H1 (cell line): Measurements from ENCODE around the gene SLC9A7.

Experiments
- CTCF ChIP-seq, 3 experiments: IDR thresholded peaks; 1 replicate in 2 of 3; 2 replicates in 1 of 3; pipeline versions ENCODE4 v1.5.1 to v1.6.1; 2011; ENCODE audit warnings: low read length in 3 of 3, mild to moderate bottlenecking in 3 of 3, inconsistent platforms in 2 of 3, low read depth in 1 of 3, moderate library complexity in 1 of 3; ENCODE audit not compliant: insufficient read depth in 1 of 3; ENCODE audit errors: control extremely low read depth in 1 of 3
- MAX ChIP-seq: IDR thresholded peaks from 2 replicates; pipeline ENCODE4 v1.6.1; 2012; ENCODE audit warnings: inconsistent platforms
- POLR2A ChIP-seq, 2 experiments: IDR thresholded peaks; 1 replicate in 1 of 2; 2 replicates in 1 of 2; pipeline ENCODE4 v1.6.1; 2011; ENCODE audit warnings: low read depth in 2 of 2, low read length in 2 of 2, mild to moderate bottlenecking in 2 of 2; ENCODE audit errors: control extremely low read depth in 1 of 2
- RAD21 ChIP-seq, 2 experiments: IDR thresholded peaks in 1 of 2; conservative IDR thresholded peaks in 1 of 2; 2 replicates each; pipeline ENCODE4 v1.6.1; 2011; ENCODE audit warnings: low read depth in 2 of 2, low read length in 2 of 2, improper control_type of control experiment in 1 of 2, inconsistent platforms in 1 of 2, mild to moderate bottlenecking in 1 of 2, moderate library complexity in 1 of 2
- RFX5 ChIP-seq: IDR thresholded peaks from 2 replicates; pipeline ENCODE4 v1.6.1; 2011; ENCODE audit warnings: low read depth, low read length, improper control_type of control experiment, borderline replicate concordance

GRCh38 chrX:46737041-46737440 is 21.9 kb downstream of the SLC9A7 start:
- TF ChIP-seq POLR2A (IDR thresholded peaks at IDR 0.05; ENCODE audit: control extremely low read depth in 1 of 2, low read depth in 2 of 2, low read length in 2 of 2) (no peak), CTCF (IDR thresholded peaks at IDR 0.05; ENCODE audit: control extremely low read depth in 1 of 3, insufficient read depth in 1 of 3, low read depth in 1 of 3, low read length in 3 of 3) (no peak), MAX (no peak), RAD21 (IDR thresholded peaks at IDR 0.05 in 1 of 2, conservative IDR thresholded peaks at IDR 0.05 in 1 of 2; ENCODE audit: low read depth in 2 of 2, low read length in 2 of 2) (no peak), RFX5 (no peak)
